Eye (tissue), 1 donor: ENCODE data around the gene PYM1.
"Not testable (repeated sequence)": the region's sequence is repeated elsewhere in the genome, so short reads cannot be mapped to it uniquely, and the experiment has no call there.

Experiments used
- DNase-seq: peaks from one replicate; pipeline ENCODE4 v3.0.0-alpha.2; 2015

Gene PYM1

DNA sequence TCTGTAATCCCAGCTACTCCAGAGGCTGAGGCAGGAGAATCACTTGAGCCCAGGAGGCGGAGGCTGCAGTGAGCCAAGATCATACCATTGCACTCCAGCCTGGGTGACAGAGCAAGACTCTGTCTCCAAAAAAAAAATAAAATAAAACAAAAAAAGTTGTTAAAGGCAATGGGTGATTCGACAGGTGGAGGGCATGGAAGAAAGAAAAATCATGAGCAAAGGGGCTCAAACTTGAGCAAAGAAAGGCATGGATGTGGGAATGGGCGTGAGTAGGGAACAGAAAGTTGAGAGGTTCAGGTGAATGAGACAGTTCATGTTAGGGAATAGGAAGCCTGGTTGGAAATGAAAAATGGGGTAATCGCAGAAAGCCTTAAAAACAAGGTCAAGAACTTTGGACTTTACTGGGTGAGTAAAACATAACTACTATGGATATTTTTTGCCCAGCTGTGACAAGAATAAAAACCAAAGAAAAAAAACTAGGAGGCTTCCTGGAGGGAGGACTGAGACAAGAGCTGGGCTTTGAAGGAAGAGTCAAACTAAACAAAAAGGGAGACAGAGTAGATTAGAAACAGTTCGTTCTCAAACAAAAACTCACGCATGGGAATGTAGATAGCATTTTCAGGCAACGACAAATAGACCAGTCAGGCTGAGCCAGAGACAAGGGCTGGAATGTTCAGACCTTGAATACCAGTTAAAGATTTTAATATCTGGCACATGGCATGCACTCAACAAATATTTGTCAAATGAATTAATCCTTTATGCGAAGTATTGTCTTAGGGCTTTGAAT lies 18.8 kb downstream of the PYM1 start:
- peak; percentile 11 for DNase-seq

DNA sequence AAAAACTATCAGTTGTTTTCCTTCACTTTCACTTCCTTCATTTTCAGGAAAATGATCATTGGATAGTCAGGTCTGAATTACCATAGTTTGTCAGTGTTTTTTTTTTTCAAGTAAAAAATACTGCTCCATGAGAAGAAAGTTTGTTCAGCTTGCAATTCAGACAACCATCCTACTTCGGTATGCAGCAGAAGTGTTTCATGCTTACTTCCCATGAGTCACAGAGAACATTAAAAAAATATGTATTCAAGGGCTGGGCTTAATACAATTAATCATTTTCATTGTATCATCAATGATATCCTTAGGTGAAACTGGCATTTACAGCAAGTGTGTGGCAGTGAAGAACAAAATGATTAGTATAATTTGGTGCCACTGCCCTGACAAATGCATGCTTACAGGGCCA lies 21.6 kb downstream of the PYM1 start:
- DNase-seq: no peak

DNA sequence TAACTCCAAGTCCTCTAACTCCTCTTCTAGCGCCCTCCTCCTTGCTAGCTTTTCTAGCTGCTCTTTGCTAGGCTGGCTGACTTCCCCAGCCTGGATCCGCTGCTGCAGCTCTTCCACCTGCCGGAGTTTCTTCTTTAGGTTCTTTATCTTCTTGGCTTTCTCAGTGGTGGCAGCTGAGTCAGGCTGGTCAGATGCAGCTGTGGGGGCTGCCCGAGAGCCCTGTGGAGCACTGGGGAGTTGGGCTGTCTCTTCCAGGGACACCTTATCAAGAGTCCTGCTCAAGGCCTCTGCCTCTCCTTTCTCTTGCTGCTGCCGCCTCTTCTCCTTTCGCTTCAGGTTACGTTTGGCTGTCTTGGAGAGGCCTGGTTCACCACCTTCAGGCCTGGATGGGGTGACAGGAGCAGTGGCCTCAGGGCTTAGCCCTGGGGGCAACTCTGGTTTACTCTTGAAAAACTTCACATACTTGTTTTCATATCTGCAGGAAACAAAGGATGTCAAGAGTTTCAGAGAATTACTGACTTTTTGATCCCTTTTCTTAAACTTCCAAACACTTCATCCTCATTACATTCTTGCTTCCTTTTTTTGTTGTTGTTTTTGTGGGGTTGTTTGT lies 25.7 kb downstream of the PYM1 start:
- DNase-seq: no peak

DNA sequence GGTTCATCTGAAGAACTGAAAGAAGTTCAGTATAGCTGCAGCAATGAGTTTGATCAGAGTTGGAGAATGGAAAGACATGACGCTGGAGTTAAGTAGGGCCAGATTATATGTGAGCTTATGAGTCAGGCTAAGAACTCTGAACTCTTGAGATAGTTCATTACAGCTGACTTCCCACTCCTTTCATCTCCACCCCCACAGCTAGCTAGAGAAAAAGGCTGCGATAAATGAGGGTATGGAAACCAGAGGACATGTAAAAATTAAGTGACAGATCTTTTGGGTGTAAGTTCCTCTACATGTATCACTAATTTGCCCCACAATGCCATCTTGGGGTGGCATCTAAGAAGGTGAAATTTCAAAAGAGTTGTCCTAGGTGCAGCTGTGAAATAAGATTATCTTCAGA lies 28.6 kb downstream of the PYM1 start:
- no peak for DNase-seq

DNA sequence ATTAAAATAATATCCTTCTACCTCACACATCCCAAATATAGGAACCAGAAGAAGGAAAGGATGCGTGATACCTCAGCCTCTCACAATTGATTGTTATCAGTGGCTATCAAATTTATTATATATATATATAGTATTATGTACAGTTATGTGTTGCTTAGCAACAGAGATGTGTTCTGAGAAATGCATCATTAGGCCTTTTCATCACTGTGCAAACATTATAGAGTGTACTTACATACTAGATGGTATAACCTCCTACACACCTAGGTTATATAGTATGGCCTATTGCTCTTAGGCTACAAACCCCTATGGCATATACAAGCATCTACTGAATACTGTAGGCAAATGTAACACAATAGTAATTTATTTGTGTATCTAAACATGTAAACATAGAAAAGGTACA lies 34.0 kb downstream of the PYM1 start:
- DNase-seq: no peak

DNA sequence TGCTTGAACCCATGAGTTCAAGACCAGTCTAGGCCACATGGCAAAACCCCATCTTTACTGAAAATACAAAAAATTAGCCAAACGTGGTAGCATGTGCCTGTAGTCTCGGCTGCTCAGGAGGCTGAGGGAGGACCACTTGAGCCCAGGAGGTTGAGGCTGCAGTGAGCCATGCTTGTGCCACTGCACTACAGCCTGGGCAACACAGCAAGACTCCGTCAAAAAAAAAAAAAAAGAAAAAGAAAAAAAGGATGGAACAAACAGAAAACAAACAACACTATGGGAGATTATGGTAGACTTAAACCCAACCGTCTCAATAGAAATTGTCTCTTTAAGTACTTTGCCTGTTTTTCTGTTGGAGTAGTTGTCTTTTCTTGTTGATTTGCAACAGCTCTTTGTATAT lies 36.4 kb downstream of the PYM1 start:
- no peak for DNase-seq

DNA sequence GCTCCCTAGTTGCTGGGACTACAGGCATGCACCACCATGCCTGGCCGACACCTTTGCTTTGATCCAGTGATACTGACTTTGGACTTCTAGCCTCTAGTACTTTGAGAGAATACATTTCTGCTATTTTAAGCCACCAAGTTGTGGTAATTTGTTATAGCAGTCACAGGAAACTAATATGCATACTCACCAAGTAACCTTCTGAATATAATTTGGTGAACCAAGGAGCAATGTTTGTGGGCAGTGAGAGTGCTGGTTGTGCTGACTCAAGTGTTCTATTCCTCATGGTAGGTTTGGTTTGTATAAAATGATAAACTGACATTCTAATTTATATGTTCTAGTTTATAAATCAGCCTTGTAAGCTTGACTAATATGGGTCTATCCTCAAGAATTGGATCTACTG lies 42.6 kb downstream of the PYM1 start:
- no peak for DNase-seq

DNA sequence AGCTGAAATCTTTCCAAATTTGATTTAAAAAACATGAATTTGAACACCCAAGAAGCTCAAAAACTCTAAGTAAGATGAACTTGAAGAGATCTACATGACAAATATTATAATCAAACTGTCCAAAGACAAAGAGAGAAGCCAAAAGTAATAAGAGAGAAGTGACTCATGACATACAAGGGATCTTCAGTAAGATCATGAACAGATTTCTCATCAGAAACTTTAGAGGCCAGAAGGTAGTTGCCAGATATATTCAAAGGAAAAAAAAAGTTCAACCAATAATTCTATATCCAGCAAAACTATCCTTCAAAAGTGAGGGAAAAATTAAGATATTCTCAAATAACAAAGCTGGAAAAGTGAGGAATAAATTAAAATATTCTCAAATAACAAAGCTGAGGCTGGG lies 49.9 kb downstream of the PYM1 start:
- DNase-seq: no peak

DNA sequence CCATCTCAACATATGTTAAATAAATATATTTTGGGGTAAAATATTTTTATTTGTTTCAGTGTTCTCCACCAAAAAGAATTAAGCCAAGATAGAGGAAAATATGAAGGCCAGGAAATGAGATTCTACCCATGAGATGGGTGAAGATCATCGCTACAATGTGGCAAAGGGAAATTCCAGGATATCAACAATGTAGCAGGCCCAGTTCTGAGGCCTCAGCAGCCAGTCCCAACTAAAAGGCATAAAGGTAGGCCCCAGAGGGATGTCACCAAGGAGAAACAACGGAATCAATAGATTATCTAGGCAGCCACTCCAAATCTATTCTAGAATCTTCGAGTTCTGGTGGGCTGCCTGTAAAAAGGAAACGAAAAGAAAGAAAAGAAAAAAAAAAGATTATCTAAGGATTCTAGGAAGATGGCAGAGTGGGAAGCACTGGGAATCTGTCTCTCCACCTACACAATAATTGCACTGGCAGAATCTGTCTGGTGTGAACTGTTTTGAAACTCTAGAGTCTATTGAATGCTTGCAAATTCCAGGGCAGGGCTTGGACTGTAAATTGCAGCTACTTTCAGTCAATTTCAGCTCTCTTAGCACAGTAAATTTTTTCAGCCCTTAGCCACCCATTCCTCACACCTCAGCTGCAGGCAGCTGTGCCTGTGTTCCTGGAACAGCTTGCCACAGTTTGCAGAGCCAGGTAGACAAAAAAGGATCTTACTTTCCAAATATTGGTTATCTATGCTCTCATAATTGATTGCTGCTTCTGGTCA lies 51.8 kb downstream of the PYM1 start:
- DNase-seq: no peak

DNA sequence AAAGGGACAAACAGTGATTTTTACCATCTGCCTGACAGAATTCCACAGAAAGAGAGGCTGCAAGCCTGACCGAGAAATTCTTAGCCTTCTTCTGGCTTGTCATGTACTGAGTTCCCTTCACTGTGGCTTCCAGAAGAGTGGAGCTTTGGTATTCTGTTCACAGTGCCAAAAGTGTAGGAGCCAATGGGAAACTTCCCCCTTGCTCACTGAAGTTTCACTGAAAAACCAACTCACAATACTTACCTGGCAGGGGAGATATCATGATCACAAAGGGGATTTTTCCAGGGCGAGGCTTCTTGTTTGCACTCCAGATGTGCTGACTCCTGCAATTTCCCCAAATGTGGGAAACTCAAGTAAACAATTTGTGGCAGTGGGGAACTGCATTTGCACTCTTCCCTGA lies 53.3 kb downstream of the PYM1 start:
- peak; percentile 2 for DNase-seq

DNA sequence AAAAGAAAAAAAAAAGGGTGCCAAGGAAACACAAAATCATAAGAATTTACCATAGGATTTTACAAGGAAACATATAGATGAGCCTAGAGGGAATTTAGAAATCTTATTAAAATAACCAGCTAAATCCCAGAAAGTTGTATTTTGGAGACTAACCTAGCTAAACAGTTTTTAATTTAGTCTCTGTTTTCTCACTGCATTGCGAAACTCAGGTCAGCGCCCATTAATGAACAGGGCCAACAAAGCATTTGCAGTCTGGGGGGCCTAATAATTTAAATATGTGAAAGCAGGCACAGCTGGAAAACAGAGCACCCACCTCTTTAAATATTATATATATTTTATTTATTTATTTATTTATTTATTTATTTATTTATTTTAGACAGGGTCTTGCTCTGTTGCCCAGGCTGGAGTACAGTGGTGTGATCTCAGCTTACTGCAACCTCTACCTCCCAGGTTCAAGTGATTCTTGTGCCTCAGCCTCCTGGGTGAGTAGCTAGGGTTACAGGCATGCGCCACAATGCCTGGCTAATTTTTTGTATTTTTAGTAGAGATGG lies 61.2 kb downstream of the PYM1 start:
- DNase-seq: not testable (repeated sequence)

DNA sequence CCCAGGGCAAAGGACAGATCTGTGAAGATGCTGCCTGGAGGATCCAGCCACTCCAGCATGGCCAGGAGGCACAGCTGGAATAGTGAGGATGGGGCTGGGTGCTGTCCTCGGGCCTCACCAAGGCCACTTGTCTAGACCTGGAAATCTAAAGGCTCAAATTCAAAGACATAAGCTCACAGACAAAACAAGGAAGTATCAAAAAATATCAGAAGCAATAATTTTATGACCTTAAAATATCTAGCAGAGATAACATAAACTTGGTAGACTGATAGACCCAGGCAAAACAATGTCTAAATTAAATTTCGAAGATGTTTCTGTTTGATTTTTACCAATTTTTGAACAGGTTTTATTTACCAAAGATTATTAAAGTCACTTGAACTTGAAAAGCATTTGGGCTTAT lies 62.4 kb downstream of the PYM1 start:
- DNase-seq: no peak

DNA sequence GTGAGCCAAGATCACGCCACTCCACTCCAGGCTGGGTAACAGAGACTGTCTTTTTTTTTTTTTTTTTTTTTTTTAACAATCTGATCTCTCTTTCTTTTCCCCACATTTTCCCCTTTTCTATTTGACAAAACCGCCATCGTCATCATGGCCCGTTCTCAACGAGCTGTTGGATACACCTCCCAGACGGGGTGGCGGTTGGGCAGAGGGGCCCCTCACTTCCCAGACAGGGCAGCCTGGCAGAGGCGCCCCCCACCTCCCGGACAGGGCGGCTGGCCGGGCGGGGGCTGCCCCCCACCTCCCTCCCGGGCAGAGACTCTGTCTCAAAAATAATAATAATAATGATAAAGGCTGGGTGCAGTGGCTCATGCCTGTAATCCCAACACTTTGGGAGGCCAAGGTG lies 64.8 kb downstream of the PYM1 start:
- DNase-seq: not testable (repeated sequence)

DNA sequence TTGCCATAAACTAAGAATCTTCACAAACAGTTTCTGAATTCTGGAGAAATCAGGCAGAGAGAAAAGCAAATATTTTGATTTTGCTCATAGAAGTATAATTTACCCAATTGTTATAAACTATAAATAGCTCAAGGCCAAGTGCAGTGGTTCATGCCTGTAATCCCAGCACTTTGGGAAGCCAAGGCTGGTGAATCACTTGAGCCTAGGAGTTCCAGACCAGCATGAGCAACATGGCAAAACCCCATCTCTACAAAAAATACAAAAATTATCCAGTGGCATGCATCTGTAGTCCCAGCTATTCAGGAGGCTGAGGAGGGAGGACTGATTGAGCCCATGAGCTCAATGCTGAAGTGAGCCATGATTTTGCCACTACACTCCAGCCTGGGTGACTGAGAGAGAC lies 65.4 kb downstream of the PYM1 start:
- DNase-seq: no peak

DNA sequence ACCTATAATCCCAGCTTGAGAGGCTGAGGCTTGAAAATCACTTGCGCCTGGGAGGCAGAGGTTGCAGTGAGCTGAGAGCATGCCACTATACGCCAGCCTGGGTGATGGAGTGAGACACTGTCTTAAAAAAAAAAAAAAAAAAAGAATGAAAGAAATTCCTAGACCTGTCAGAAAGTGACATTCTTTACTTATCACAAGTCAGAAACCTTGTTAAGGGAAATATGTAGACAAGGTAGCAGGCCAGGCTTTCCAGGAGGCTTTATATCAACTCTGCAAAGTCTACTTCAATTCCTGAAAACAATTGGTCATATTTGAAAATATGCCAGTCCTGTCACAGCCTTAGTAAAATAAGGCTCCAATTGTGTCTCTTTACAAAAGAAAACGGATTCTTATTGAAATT lies 65.8 kb downstream of the PYM1 start:
- no peak for DNase-seq

DNA sequence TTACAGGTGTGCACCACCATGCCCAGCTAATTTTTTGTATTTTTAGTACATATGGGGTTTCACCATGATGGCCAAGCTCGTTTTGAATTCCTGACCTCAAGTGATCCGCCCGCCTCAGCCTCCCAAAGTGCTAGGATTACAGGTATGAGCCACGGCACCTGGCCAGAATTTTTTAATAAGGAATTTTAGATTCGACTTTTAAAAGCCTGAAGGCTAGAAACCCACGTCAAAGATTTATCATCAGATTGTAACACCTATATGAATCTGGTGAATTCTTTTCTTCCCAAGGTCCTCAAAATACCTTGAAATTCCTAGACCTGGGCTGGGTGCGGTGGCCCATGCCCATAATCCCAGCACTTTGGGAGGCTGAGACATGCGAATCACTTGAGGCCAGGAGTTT lies 66.3 kb downstream of the PYM1 start:
- DNase-seq: no peak

DNA sequence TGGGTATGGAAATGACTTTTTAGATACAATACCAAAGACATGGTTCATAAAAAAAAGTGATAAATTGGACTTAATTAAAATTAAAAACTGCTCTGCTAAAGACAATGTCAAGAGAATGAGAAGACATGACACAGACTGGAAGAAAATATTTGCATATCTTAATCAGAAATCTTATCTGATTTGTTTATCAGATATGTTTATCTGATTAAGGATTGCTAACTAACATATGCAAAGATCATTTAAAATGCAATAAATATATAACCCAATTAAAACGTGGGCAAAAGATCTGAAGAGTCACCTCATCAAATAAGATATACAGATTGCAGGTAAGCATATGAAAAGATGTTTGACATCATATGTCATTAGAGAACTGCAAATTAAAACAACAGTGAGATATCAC lies 75.0 kb downstream of the PYM1 start:
- DNase-seq: no peak
